ENCODE results near the gene TMC1. TPM values are rescaled to one million over a fixed set of nuclear protein-coding genes. Genes with fewer than 3 reads are reported as not detected.
"Not testable (repeated sequence)": the region's sequence is repeated elsewhere in the genome, so short reads cannot be mapped to it uniquely, and the experiment has no call there.

The TMC1 gene
- total and polyA plus RNA-seq, 2 experiments from 2014 or later: not detected

DNA sequence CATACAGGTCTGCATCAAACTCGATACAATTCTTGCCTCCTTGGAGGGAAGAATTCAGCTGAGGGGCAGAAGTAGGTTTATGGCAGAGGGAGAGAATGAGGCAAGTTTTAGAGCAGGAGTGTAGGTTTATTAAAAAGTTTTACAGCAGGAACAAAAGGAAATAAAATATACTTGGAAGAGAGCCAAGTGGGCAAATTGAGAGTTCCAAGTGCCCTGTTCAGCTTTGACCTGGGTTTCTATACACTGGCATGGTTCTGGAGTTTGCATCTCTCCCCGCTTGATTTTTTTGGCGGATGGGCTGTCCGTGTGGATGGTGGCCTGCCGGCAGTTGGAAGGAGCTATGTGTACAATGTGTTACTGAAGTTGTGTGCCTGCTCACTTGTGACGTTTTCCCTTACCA lies 315.4 kb downstream of the TMC1 start:
- TF ChIP-seq, protein P1, sequence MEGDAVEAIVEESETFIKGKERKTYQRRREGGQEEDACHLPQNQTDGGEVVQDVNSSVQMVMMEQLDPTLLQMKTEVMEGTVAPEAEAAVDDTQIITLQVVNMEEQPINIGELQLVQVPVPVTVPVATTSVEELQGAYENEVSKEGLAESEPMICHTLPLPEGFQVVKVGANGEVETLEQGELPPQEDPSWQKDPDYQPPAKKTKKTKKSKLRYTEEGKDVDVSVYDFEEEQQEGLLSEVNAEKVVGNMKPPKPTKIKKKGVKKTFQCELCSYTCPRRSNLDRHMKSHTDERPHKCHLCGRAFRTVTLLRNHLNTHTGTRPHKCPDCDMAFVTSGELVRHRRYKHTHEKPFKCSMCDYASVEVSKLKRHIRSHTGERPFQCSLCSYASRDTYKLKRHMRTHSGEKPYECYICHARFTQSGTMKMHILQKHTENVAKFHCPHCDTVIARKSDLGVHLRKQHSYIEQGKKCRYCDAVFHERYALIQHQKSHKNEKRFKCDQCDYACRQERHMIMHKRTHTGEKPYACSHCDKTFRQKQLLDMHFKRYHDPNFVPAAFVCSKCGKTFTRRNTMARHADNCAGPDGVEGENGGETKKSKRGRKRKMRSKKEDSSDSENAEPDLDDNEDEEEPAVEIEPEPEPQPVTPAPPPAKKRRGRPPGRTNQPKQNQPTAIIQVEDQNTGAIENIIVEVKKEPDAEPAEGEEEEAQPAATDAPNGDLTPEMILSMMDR (IDR thresholded peaks at IDR 0.05; ENCODE audit: low read depth, low read length): no peak
- Histone ChIP-seq H3K4me3 (no peak overlapping the region), H3K36me3 (no peaks in the 10 kb centered on the region), H3K27ac (no peak overlapping the region), H3K9me3 (ENCODE audit: low read depth) (no peaks in the 10 kb centered on the region), H3K4me1 (ENCODE audit: low read depth) (no peaks in the 10 kb centered on the region), H3K27me3 (no peaks in the 10 kb centered on the region)
- DNase-seq (ENCODE audit: low read depth in 1 of 2, low spot score in 1 of 2): no peak

DNA sequence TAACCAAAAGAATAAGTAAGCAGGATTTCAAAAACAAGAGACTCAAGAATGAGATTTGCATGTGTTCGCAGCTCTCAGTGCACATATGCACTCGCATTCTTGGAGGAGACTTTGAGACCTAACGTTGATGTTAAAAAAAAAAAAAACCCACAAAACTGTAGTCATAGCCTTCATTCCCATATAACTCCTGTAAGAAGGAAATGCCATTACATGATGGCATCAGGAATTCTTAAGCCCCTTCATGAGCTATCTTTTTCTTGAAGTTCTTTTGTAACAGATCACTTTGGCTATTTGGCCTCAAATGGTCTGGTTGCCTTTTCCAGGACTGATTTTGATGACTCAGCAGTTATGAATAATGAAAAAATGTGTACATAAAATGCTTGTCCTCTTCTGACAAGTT lies 317.7 kb downstream of the TMC1 start:
- Histone ChIP-seq H3K27ac (no peak overlapping the region), H3K36me3 (no peaks in the 10 kb centered on the region), H3K4me1 (ENCODE audit: low read depth) (no peaks in the 10 kb centered on the region), H3K27me3 (no peaks in the 10 kb centered on the region), H3K4me3 (no peak overlapping the region), H3K9me3 (ENCODE audit: low read depth) (no peaks in the 10 kb centered on the region)
- TF ChIP-seq, protein P1 (IDR thresholded peaks at IDR 0.05; ENCODE audit: low read depth, low read length): no peak
- peak in 1 of 2 donors; percentile 62 for DNase-seq (ENCODE audit: low read depth in 1 of 2, low spot score in 1 of 2)

DNA sequence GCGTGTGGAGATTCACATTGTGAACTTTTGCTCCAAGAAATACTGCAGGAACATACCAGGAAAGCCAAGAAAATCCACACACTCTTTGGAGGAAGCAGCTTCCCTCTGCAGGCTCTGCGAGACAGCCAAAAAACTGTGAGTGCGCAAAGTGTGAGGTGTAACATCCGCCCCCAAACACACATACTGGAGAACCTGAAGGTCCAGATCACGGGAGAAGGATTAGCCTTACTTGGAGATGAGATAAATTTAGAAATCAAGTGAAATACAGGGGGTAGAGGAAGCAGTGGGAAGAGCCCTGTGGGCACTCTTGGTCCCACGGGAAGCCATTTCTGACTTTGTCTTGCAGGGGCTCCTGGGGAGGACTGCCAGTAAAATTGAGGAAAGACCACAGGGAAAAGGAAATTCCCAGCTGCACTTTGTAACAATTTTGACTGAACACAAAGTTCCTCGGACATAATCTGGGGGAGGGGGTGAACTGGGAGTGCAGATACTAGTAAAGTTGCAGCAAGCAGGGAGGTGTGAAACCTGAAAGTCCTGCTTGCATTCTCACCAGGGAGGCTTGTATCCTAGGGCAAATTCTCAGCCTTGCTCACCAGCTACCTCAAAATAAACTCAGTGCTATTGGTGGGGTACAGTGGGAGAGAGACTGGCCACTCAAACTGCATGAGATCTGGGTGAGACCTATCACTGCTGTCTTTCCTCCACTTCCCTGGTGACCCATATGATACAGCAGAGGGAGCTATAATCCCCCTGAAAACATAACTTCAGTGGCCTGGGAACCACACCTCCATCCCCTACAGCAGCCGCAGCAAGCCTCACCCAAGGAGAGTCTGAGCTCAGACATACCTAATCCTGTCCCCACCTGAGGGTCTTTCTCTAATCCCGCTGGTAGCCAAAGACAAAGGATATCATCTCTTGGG lies 322.4 kb downstream of the TMC1 start:
- peak in 1 of 2 donors; percentile 33 for DNase-seq (ENCODE audit: low read depth in 1 of 2, low spot score in 1 of 2)
- Histone ChIP-seq H3K27me3 (no peaks in the 10 kb centered on the region), H3K9me3 (ENCODE audit: low read depth) (no peaks in the 10 kb centered on the region), H3K4me3 (no peak overlapping the region), H3K27ac (no peak overlapping the region), H3K36me3 (no peaks in the 10 kb centered on the region), H3K4me1 (ENCODE audit: low read depth) (no peaks in the 10 kb centered on the region)
- TF ChIP-seq, protein P1 (IDR thresholded peaks at IDR 0.05; ENCODE audit: low read depth, low read length): peak; percentile 31

DNA sequence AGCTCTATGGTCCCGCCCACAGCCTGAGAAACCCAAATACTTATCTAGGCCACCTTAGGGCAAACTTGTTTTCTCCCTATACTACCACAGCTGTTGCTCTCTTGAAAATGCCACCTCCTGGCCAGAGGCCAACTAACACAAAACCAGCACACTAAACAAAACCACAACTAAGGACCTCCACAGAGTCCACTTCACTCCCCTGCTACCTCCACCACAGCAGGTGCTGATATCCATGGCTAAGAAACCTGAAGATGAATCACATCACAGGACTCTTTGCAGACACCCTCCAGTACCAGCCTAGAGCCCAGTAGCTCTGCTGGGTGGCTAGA lies 323.0 kb downstream of the TMC1 start:
- no peaks in the 10 kb centered on the region for H3K9me3 ChIP-seq (ENCODE audit: low read depth)
- H3K27ac ChIP-seq: no peak overlapping the region
- no peaks in the 10 kb centered on the region for H3K36me3 ChIP-seq
- DNase-seq (ENCODE audit: low read depth in 1 of 2, low spot score in 1 of 2): no peak
- H3K4me1 ChIP-seq (ENCODE audit: low read depth): no peaks in the 10 kb centered on the region
- H3K4me3 ChIP-seq: no peak overlapping the region
- no peaks in the 10 kb centered on the region for H3K27me3 ChIP-seq
- TF ChIP-seq, protein P1 (IDR thresholded peaks at IDR 0.05; ENCODE audit: low read depth, low read length): no peak

DNA sequence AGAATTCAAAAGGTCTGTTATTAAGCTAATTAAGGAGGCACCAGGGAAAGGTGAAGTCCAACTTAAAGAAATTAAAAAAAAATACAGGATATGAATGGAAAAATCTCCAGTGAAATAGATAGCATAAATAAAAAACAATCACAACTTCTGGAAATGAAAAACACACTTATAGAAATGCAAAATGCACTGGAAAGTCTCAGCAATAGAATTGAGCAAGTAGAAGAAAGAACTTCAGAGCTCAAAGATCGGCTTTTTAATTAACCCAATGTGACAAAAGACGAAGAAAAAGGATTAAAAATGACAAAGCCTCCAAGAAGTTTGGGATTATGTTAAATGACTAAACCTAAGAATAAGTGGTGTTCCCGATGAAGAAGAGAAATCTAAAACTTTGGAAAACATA lies 323.6 kb downstream of the TMC1 start:
- not testable (repeated sequence) for H3K27me3 ChIP-seq

DNA sequence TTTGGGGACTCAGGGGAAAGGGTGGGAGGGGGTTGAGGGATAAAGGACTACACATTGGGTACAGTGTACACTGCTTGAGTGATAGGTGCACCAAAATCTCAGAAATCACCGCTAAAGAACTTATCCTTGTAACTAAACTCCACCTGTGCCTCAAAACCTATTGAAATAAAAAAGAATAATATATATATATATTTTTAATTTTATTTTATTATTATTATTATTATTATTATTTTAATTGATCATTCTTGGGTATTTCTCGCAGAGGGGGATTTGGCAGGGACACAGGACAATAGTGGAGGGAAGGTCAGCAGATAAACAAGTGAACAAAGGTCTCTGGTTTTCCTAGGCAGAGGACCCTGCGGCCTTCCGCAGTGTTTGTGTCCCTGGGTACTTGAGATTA lies 328.8 kb downstream of the TMC1 start:
- DNase-seq (ENCODE audit: low read depth in 1 of 2, low spot score in 1 of 2); H3K36me3 ChIP-seq; H3K4me3 ChIP-seq; H3K4me1 ChIP-seq (ENCODE audit: low read depth); H3K27me3 ChIP-seq; H3K9me3 ChIP-seq (ENCODE audit: low read depth); H3K27ac ChIP-seq: not testable (repeated sequence)

More for the DNA sequence above, 323.6 kb downstream of the TMC1 start:
- not testable (repeated sequence) for H3K4me3 ChIP-seq; H3K27ac ChIP-seq; H3K36me3 ChIP-seq; DNase-seq (ENCODE audit: low read depth in 1 of 2, low spot score in 1 of 2); H3K4me1 ChIP-seq (ENCODE audit: low read depth); H3K9me3 ChIP-seq (ENCODE audit: low read depth)

All from cardiac muscle cell (in vitro differentiated cells and primary cell).